PC-9 (cell line): ENCODE results near the gene GPR78.

Experiments used
- EZH2 ChIP-seq: fragments of 200-600 bp; sonication (generic); IDR thresholded peaks from 2 replicates; pipeline ENCODE4 v1.8.0; 2017; ENCODE audit warnings: antibody characterized with exemption, low read depth
- TF ChIP-seq, protein P1 (sequence below): fragments of 200-600 bp; sonication (generic); conservative IDR thresholded peaks from 2 replicates; pipeline ENCODE4 v1.6.1; 2017; ENCODE audit warnings: mixed run types, antibody characterized with exemption, mild to moderate bottlenecking, moderate library complexity

DNA sequence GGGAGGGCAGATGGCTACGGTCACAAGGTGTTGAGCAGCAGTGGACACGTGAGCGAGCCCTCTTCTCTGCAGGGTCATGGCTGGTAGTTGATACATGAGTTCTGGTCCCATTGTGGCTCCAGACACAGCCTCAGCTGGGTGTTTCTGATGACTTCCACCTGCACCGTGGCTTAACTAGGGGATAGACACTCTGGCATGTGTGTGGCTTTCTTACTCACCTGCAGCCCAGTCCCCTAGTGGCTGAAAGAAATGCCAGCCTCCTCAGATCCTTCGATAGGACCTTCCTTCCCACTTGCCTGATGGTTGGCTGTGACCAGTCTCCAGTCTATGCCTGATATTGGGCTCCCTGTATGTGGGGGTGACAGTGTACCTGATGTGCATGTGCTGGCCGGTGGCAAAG, 5.0 kb downstream of the GPR78 start:
- TF ChIP-seq, protein P1, sequence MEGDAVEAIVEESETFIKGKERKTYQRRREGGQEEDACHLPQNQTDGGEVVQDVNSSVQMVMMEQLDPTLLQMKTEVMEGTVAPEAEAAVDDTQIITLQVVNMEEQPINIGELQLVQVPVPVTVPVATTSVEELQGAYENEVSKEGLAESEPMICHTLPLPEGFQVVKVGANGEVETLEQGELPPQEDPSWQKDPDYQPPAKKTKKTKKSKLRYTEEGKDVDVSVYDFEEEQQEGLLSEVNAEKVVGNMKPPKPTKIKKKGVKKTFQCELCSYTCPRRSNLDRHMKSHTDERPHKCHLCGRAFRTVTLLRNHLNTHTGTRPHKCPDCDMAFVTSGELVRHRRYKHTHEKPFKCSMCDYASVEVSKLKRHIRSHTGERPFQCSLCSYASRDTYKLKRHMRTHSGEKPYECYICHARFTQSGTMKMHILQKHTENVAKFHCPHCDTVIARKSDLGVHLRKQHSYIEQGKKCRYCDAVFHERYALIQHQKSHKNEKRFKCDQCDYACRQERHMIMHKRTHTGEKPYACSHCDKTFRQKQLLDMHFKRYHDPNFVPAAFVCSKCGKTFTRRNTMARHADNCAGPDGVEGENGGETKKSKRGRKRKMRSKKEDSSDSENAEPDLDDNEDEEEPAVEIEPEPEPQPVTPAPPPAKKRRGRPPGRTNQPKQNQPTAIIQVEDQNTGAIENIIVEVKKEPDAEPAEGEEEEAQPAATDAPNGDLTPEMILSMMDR = peak; percentile 38
- TF ChIP-seq EZH2 = no peak
